ENCODE measurements around the gene MASP1. TPM values are rescaled to one million over a fixed set of nuclear protein-coding genes. Genes with fewer than 3 reads are reported as not detected.

MASP1 gene
- total and polyA plus RNA-seq, 2 donors (not counting 1 experiment from before 2014, with no cell fraction given), result not detected

- 89% methylated on average over 1 of the region's 1 CpG for WGBS (ENCODE audit: insufficient coverage)
- Histone ChIP-seq H3K9ac (ENCODE audit: low read length) (no peak overlapping the region), H3K27ac (ENCODE audit: low read length in 2 of 2) (no peak overlapping the region), H3K27me3 (replicated peaks in 1 of 4; ENCODE audit: control extremely low read depth in 1 of 4, control insufficient read depth in 3 of 4, insufficient read depth in 4 of 4, low read length in 3 of 4) (peaks cover 0 to 2% (median 0%) of the 10 kb centered on the region in 4 experiments), H3K79me2 (ENCODE audit: control insufficient read depth, insufficient read depth, low read length) (no peaks in the 10 kb centered on the region), H3K36me3 (replicated peaks in 1 of 2; ENCODE audit: control extremely low read depth in 1 of 2, control insufficient read depth in 1 of 2, extremely low read depth in 1 of 2, insufficient read depth in 2 of 2, low read length in 1 of 2) (no peaks in the 10 kb centered on the region), H3K4me2 (replicated peaks; ENCODE audit: low read depth, low read length, poor library complexity, severe bottlenecking) (no peak overlapping the region), H2AFZ (ENCODE audit: insufficient read depth, low read depth, low read length, poor library complexity, severe bottlenecking) (no peak overlapping the region), H3K4me3 (ENCODE audit: control extremely low read depth in 1 of 5, extremely low read depth in 1 of 5, insufficient read depth in 1 of 5, low read depth in 2 of 5, low read length in 4 of 5) (no peak overlapping the region), H3K4me1 (ENCODE audit: control insufficient read depth in 2 of 2, insufficient read depth in 2 of 2, low read length in 2 of 2) (no peaks in the 10 kb centered on the region), H3K9me3 (ENCODE audit: control extremely low read depth in 1 of 3, control insufficient read depth in 2 of 3, insufficient read depth in 1 of 3, low read length in 2 of 3) (no peaks in the 10 kb centered on the region), H4K20me1 (ENCODE audit: control insufficient read depth, insufficient read depth, low read length, poor library complexity, severe bottlenecking) (no peaks in the 10 kb centered on the region)
- intact Hi-C loops (cut with micrococcal nuclease), result no loop called here
- TF ChIP-seq EZH2 (IDR thresholded peaks at IDR 0.05; ENCODE audit: borderline replicate concordance, insufficient read depth, low read depth, low read length, poor library complexity, severe bottlenecking), result no peak
- TF ChIP-seq, protein P1, sequence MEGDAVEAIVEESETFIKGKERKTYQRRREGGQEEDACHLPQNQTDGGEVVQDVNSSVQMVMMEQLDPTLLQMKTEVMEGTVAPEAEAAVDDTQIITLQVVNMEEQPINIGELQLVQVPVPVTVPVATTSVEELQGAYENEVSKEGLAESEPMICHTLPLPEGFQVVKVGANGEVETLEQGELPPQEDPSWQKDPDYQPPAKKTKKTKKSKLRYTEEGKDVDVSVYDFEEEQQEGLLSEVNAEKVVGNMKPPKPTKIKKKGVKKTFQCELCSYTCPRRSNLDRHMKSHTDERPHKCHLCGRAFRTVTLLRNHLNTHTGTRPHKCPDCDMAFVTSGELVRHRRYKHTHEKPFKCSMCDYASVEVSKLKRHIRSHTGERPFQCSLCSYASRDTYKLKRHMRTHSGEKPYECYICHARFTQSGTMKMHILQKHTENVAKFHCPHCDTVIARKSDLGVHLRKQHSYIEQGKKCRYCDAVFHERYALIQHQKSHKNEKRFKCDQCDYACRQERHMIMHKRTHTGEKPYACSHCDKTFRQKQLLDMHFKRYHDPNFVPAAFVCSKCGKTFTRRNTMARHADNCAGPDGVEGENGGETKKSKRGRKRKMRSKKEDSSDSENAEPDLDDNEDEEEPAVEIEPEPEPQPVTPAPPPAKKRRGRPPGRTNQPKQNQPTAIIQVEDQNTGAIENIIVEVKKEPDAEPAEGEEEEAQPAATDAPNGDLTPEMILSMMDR (IDR thresholded peaks at IDR 0.05), result no peak
- CTCF ChIA-PET, result no interaction called here
- DNase-seq (no peak), ATAC-seq (ENCODE audit: low read depth) (no peak)
- Mint-ChIP-seq H3K27me3 (peaks cover 52% of the 10 kb centered on the region), H3K27ac (no peak overlapping the region), H3K4me1 (no peaks in the 10 kb centered on the region), H3K4me3 (no peak overlapping the region), H3K9me3 (ENCODE audit: insufficient read depth) (no peaks in the 10 kb centered on the region)
- POLR2A ChIA-PET, result no interaction called here
These were observed 10.9 kb downstream of the MASP1 start for GRCh38 chr3:187280644-187281043.

- no peak overlapping the region for H3K4me3 Mint-ChIP-seq
- WGBS (ENCODE audit: insufficient coverage), result 88% methylated on average over 1 of the region's 1 CpG
- Histone ChIP-seq H4K20me1 (ENCODE audit: control insufficient read depth, insufficient read depth, low read length, poor library complexity, severe bottlenecking) (no peaks in the 10 kb centered on the region), H3K4me1 (ENCODE audit: control insufficient read depth in 2 of 2, insufficient read depth in 2 of 2, low read length in 2 of 2) (no peaks in the 10 kb centered on the region), H3K4me3 (ENCODE audit: control extremely low read depth in 1 of 5, extremely low read depth in 1 of 5, insufficient read depth in 1 of 5, low read depth in 2 of 5, low read length in 4 of 5) (no peak overlapping the region), H3K9me3 (ENCODE audit: control extremely low read depth in 1 of 3, control insufficient read depth in 2 of 3, insufficient read depth in 1 of 3, low read length in 2 of 3) (no peaks in the 10 kb centered on the region), H3K9ac (ENCODE audit: low read length) (no peak overlapping the region), H3K79me2 (ENCODE audit: control insufficient read depth, insufficient read depth, low read length) (no peaks in the 10 kb centered on the region), H3K4me2 (replicated peaks; ENCODE audit: low read depth, low read length, poor library complexity, severe bottlenecking) (no peak overlapping the region), H2AFZ (ENCODE audit: insufficient read depth, low read depth, low read length, poor library complexity, severe bottlenecking) (no peak overlapping the region), H3K27ac (ENCODE audit: low read length in 2 of 2) (no peak overlapping the region), H3K27me3 (replicated peaks in 1 of 4; ENCODE audit: control extremely low read depth in 1 of 4, control insufficient read depth in 3 of 4, insufficient read depth in 4 of 4, low read length in 3 of 4) (peaks cover 0 to 2% (median 0%) of the 10 kb centered on the region in 4 experiments), H3K36me3 (replicated peaks in 1 of 2; ENCODE audit: control extremely low read depth in 1 of 2, control insufficient read depth in 1 of 2, extremely low read depth in 1 of 2, insufficient read depth in 2 of 2, low read length in 1 of 2) (no peaks in the 10 kb centered on the region)
- POLR2A ChIA-PET, result no interaction called here
- DNase-seq, result no peak
- no peak overlapping the region for H3K27ac Mint-ChIP-seq
- no peaks in the 10 kb centered on the region for H3K4me1 Mint-ChIP-seq
- no peaks in the 10 kb centered on the region for H3K9me3 Mint-ChIP-seq (ENCODE audit: insufficient read depth)
- peaks cover 57% of the 10 kb centered on the region for H3K27me3 Mint-ChIP-seq
- no peak for ATAC-seq (ENCODE audit: low read depth)
- intact Hi-C loops (cut with micrococcal nuclease), result no loop called here
- CTCF ChIA-PET, result interaction anchor here (0.6 kb wide), 1 partner anchor 1332 kb away, joined by 4 read pairs; no protein-coding TSS in a partner anchor
- TF ChIP-seq, protein P1 (IDR thresholded peaks at IDR 0.05), result no peak
These were observed 14.4 kb downstream of the MASP1 start for GRCh38 chr3:187277129-187277462.

All from B cell (primary cell).